Esophagus mucosa (tissue), 1 donor: ENCODE data around the gene ZFP36L2. TPM values are rescaled to one million over a fixed set of nuclear protein-coding genes. Genes with fewer than 3 reads are reported as not detected.

Experiments used
- ATAC-seq: fragments of 200-7000 bp; cut with Tn5 transposase; one replicate; pipeline ENCODE4 v1.9.1; 2020
- total RNA-seq: library from RNA; stranded (reverse); gene quantifications from one replicate; pipeline ENCODE4 v1.2.4, GENCODE V29; 2023
- donor health status: DM: yes; HTN: yes; CAD: no.

The ZFP36L2 gene
- total RNA-seq, 1 donor from 2014 or later: 71.0 TPM

- peak; percentile 97 for ATAC-seq
Measured at GRCh38 chr2:43184339-43184895, 42.0 kb downstream of the ZFP36L2 start.

- no peak for ATAC-seq
Measured at GRCh38 chr2:43183743-43184142, 42.7 kb downstream of the ZFP36L2 start.

- peak; percentile 67 for ATAC-seq
Measured at GRCh38 chr2:43180897-43181296, 45.5 kb downstream of the ZFP36L2 start.

GRCh38 chr2:43179942-43180341 lies 46.5 kb downstream of the ZFP36L2 start:
- no peak for ATAC-seq

- peak; percentile 71 for ATAC-seq
Measured at GRCh38 chr2:43178602-43179542, 47.5 kb downstream of the ZFP36L2 start.

- peak; percentile 2 for ATAC-seq
Measured at GRCh38 chr2:43178055-43178598, 48.3 kb downstream of the ZFP36L2 start.

GRCh38 chr2:43176449-43176848 lies 50.0 kb downstream of the ZFP36L2 start:
- ATAC-seq: no peak

GRCh38 chr2:43175876-43176275 lies 50.5 kb downstream of the ZFP36L2 start:
- ATAC-seq: no peak

GRCh38 chr2:43175020-43175441 lies 51.4 kb downstream of the ZFP36L2 start:
- ATAC-seq: no peak

- no peak for ATAC-seq
Measured at GRCh38 chr2:43174368-43174916, 52.0 kb downstream of the ZFP36L2 start.
